Occipital lobe (tissue), 3 donors: ENCODE results near the gene RLF. TPM values are rescaled to one million over a fixed set of nuclear protein-coding genes. Genes with fewer than 3 reads are reported as not detected.

Source experiments
- DNase-seq: peaks from one replicate; lab custom pipeline; 2025; lab: John Stamatoyannopoulos, UW
- small RNA-seq: library from RNA; depleted of rRNA; stranded (forward); fragments of <200 nt; gene quantifications from one replicate; pipeline ENCODE3, GENCODE V24; 2014
- total RNA-seq: library from RNA; depleted of rRNA; stranded (reverse); fragments of >200 nt; gene quantifications from one replicate; pipeline ENCODE4 v1.2.3, GENCODE V29; 2014

The RLF gene
- total RNA-seq, 1 donor from 2014 or later, result 101 TPM

GRCh38 chr1:40272653-40273213 is 111.5 kb downstream of the RLF start:
- DNase-seq, result no peak

DNA sequence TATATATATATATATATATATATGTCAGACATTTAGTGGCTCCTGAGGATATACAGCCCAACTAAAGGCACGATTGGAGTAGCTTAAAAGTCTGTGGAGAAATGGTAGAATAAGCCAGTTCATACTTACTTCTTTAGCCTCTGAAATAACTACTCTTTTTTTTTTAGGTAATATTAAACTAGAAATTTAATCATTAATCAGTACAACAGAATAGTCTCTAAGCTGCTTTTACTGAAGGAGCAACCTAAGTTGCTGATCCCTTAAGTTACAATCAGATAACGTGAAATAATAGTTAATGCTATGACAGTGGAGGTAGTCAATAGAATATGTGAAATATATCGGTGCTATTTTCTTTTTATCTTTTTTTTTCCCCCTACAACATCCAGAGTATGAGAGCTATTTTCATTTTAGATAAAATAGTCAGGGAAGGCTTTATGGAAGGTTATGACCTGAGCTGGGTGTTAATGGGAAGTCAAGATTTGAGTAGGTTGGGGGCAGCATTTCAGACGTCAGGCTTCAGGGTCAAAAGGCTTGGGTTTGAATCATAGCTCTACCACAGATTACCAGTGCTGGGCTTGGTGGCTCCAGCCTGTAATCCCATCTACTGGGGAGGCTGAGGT is 112.5 kb downstream of the RLF start:
- no peak for DNase-seq

DNA sequence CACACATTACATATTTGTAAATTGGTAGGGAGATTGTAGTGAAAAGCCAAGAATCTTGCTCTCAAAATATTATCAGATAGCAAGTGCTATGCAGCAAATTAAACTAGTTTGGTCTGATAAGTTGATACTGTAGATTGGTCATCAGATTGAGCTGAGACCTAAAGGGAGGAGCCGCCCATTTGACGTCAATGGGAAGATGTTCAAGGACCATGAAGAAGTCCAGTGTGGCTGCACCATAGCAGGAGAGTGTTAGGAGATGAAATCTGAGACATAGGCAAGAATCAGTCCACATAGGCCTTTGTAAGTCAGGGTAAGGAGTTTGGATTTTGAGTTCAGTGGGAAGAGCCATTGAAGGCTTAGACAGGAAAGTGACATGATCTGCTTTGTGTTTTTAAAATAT is 113.1 kb downstream of the RLF start:
- no peak for DNase-seq

DNA sequence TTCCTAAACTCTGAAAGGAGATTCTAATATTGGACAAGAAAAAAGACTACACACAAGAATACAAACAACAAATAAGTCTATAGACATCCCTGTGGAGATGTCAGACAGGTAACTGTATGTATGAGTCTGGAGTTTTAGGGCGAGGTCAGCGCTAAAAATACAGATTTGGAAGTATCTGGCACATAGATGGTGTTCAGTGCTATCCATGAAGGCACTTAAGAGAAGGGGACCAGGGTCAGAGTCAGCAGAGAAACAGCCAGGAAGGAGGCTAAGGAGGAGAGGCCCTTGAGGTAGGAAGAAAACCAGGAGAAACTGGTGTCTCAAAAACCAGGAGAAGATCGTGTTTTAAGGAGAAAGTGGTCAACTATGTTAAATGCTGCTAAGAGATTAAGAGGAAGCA is 114.9 kb downstream of the RLF start:
- DNase-seq, result no peak

GRCh38 chr1:40281853-40282252 is 120.7 kb downstream of the RLF start:
- no peak for DNase-seq

Small RNAs within 50 kb of the gene (small RNA-seq; reads per million reads assigned to genes)
- gene RNU6-1237P, result not detected

Other genes starting within 250 kb of the RLF start
- 18.4 TPM for gene MFSD2A, start 206.2 kb upstream of the RLF start, total RNA-seq
- 126 TPM for gene CAP1, start 120.7 kb upstream of the RLF start, total RNA-seq
- 41.0 TPM for gene PPT1, start 64.1 kb upstream of the RLF start, total RNA-seq
- gene TMCO2, start 86.5 kb downstream of the RLF start, total RNA-seq, result not detected
- gene ZMPSTE24, start 96.8 kb downstream of the RLF start, total RNA-seq, result 51.0 TPM
- 17.5 TPM for gene COL9A2, start 155.9 kb downstream of the RLF start, total RNA-seq
- gene SMAP2, start 212.3 kb downstream of the RLF start, total RNA-seq, result 24.6 TPM